Gastrocnemius medialis (tissue), 4 donors: ENCODE results near the gene TJP2. TPM values are rescaled to one million over a fixed set of nuclear protein-coding genes. Genes with fewer than 3 reads are reported as not detected.
A peak's percentile ranks its signal among the peaks of the same experiment; 100 is the strongest.

ENCODE experiments used
- ATAC-seq, 2 donors: fragments of 150-250 bp; one replicate each; pipeline ENCODE4 v1.9.1; 2016
- DNase-seq, 2 donors: peaks; one replicate each; pipeline ENCODE4 v3.0.0-alpha.2; 2019
- H3K27ac ChIP-seq, 4 donors: fragments of 200-600 bp; sonication (generic); 1 replicate in 1 of 4; 2 replicates in 3 of 4; pipeline ENCODE4 v1.5.1; 2016 to 2018; ENCODE audit warnings: mild to moderate bottlenecking in 2 of 4, moderate library complexity in 1 of 4
- H3K27me3 ChIP-seq, 3 donors: fragments of 200-600 bp; sonication (generic) in 2 of 3; 1 replicate in 1 of 3; 2 replicates in 2 of 3; pipeline versions ENCODE4 v1.5.1 to v1.6.0; 2016 to 2019; ENCODE audit warnings: mild to moderate bottlenecking in 1 of 3, moderate library complexity in 1 of 3
- H3K36me3 ChIP-seq, 2 donors: fragments of 200-600 bp; sonication (generic) in 1 of 2; one replicate each; pipeline ENCODE4 v1.5.1; 2017 to 2018
- H3K4me1 ChIP-seq, 2 donors: fragments of 200-600 bp; sonication (generic) in 1 of 2; one replicate each; pipeline ENCODE4 v1.5.1; 2016 to 2017; ENCODE audit warnings: mild to moderate bottlenecking in 2 of 2
- H3K4me3 ChIP-seq, 4 donors: fragments of 200-600 bp; sonication (generic) in 3 of 4; 1 replicate in 1 of 4; 2 replicates in 3 of 4; pipeline ENCODE4 v1.5.1; 2016 to 2019; ENCODE audit warnings: mild to moderate bottlenecking in 2 of 4
- H3K9me3 ChIP-seq, 3 donors: fragments of 200-600 bp; sonication (generic) in 2 of 3; 1 replicate in 1 of 3; 2 replicates in 2 of 3; pipeline ENCODE4 v1.5.1; 2016 to 2019
- POLR2A ChIP-seq, 2 donors: fragments of 450-650 bp; IDR thresholded peaks; one replicate each; pipeline ENCODE4 v1.6.1; 2017; ENCODE audit warnings: antibody characterized with exemption in 2 of 2, mild to moderate bottlenecking in 2 of 2, moderate library complexity in 2 of 2
- in situ Hi-C, 4 donors: fragments of 200-750 bp; cut with MboI; loops; one replicate each; pipeline versions ENCODE4 v1.15.0 to v1.8.0; 2017; ENCODE audit warnings: low sequenced_read_pairs in 4 of 4
- intact Hi-C: fragments of 100-400 bp; cut with DNase I; formaldehyde crosslinking; loops from one replicate; pipeline ENCODE4 v1.15.1; 2023; ENCODE audit warnings: low total_unique reads
- total RNA-seq, 4 donors: library from RNA; depleted of rRNA; stranded (reverse); fragments of >200 nt; gene quantifications; one replicate each; pipeline versions ENCODE4 v1.1.0 to v1.2.3, GENCODE V29; 2016
- TF ChIP-seq, protein P1 (sequence below), 5 experiments: fragments of 450-650 bp in 3 of 5; fragments of 200-600 bp in 2 of 5; sonication (generic) in 2 of 5; IDR thresholded peaks in 4 of 5; conservative IDR thresholded peaks in 1 of 5; 1 replicate in 4 of 5; 2 replicates in 1 of 5; pipeline ENCODE4 v1.5.1; 2016 to 2019; ENCODE audit warnings: antibody characterized with exemption in 5 of 5, mild to moderate bottlenecking in 3 of 5, moderate library complexity in 3 of 5

The TJP2 gene
- total RNA-seq, 4 donors from 2014 or later = 10.5 to 23.1 (median 17.6) TPM

- H3K4me1 ChIP-seq = peaks cover 5 to 15% of the 10 kb centered on the region in 2 donors
Measured at GRCh38 chr9:69178583-69179011, 4.5 kb downstream of the TJP2 start.

GRCh38 chr9:69179037-69179436, 5.0 kb downstream of the TJP2 start:
- Histone ChIP-seq H3K9me3 (no peaks in the 10 kb centered on the region), H3K4me1 (peaks cover 5 to 15% of the 10 kb centered on the region in 2 donors), H3K27me3 (no peaks in the 10 kb centered on the region), H3K4me3 (no peak overlapping the region), H3K27ac (no peak overlapping the region), H3K36me3 (no peaks in the 10 kb centered on the region)
- TF ChIP-seq POLR2A (IDR thresholded peaks at IDR 0.05) = no peak
- TF ChIP-seq, protein P1, sequence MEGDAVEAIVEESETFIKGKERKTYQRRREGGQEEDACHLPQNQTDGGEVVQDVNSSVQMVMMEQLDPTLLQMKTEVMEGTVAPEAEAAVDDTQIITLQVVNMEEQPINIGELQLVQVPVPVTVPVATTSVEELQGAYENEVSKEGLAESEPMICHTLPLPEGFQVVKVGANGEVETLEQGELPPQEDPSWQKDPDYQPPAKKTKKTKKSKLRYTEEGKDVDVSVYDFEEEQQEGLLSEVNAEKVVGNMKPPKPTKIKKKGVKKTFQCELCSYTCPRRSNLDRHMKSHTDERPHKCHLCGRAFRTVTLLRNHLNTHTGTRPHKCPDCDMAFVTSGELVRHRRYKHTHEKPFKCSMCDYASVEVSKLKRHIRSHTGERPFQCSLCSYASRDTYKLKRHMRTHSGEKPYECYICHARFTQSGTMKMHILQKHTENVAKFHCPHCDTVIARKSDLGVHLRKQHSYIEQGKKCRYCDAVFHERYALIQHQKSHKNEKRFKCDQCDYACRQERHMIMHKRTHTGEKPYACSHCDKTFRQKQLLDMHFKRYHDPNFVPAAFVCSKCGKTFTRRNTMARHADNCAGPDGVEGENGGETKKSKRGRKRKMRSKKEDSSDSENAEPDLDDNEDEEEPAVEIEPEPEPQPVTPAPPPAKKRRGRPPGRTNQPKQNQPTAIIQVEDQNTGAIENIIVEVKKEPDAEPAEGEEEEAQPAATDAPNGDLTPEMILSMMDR (IDR thresholded peaks at IDR 0.05 in 4 of 5, conservative IDR thresholded peaks at IDR 0.05 in 1 of 5) = no peak
- in situ Hi-C loops (loop anchor here in 1 of 4 donors (10.0 kb wide), 1 partner anchor 64 kb away; no protein-coding TSS in a partner anchor), intact Hi-C loops (loop anchor here (5.0 to 10.0 kb wide), 2 partner anchors 148 to 586 kb away; partner anchors contain the start of genes ENTREP1 and PTAR1)
- no peak for ATAC-seq
- DNase-seq = no peak

More at GRCh38 chr9:69178583-69179011, 4.5 kb downstream of the TJP2 start:
- ATAC-seq (no peak), DNase-seq (no peak)
- Histone ChIP-seq H3K36me3 (no peaks in the 10 kb centered on the region), H3K9me3 (no peaks in the 10 kb centered on the region), H3K27ac (no peak overlapping the region), H3K27me3 (no peaks in the 10 kb centered on the region), H3K4me3 (no peak overlapping the region)
- TF ChIP-seq, protein P1 (IDR thresholded peaks at IDR 0.05 in 4 of 5, conservative IDR thresholded peaks at IDR 0.05 in 1 of 5) = no peak
- no peak for TF ChIP-seq POLR2A (IDR thresholded peaks at IDR 0.05)
- intact Hi-C loops = loop anchor here (5.0 to 10.0 kb wide), 2 partner anchors 149 to 586 kb away; partner anchors contain the start of genes ENTREP1 and PTAR1
- in situ Hi-C loops = loop anchor here in 1 of 4 donors (10.0 kb wide), 1 partner anchor 64 kb away; no protein-coding TSS in a partner anchor

DNA sequence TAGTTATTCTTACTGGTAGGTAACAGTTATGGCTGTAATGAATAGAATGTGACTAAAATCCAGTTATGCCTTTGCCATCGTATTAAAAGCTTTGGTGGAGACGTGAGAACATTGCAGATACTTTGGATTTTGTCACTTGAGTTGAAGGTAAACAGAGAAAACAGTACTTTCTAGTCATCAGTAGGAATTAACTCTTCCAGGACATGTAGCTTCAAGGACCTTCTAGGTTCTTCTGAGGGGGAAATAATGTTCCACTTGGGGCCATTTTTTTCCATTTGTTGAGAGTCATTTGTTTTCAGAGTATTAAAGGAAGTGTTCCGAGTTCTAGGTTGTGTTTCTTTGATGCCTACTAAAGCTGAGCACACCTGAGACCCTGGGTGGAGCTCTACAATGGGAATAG, 6.1 kb downstream of the TJP2 start:
- TF ChIP-seq, protein P1 (IDR thresholded peaks at IDR 0.05 in 4 of 5, conservative IDR thresholded peaks at IDR 0.05 in 1 of 5) = no peak
- no peak for TF ChIP-seq POLR2A (IDR thresholded peaks at IDR 0.05)
- DNase-seq (no peak), ATAC-seq (no peak)
- H3K27ac ChIP-seq = peak overlapping the region in 3 of 4 donors; percentile 49 to 66 (median 53)
- H3K27me3 ChIP-seq = no peaks in the 10 kb centered on the region
- in situ Hi-C loops (no loop called here), intact Hi-C loops (no loop called here)
- H3K4me1 ChIP-seq = peaks cover 5 to 15% of the 10 kb centered on the region in 2 donors
- H3K4me3 ChIP-seq = no peak overlapping the region
- H3K9me3 ChIP-seq = no peaks in the 10 kb centered on the region
- no peaks in the 10 kb centered on the region for H3K36me3 ChIP-seq

DNA sequence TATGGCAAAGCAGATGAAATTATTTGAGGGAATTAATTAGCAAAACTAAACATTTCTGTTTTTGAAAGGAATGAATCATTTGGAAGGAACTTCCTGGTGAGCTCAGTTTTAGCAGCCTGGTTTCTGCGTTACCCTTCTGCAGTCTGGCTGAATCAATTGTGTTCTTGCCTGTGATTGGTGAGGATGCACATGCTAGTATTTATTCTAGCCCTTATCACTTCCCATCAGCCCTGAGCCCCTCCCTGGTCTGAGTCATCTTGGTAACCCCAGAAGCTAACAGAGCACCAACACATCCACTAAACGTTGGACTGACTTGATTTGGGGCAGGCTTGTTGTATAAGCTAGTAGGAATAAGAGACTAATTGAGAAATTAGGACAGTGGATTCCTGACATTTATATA, 6.6 kb downstream of the TJP2 start:
- H3K36me3 ChIP-seq = no peaks in the 10 kb centered on the region
- no peak overlapping the region for H3K4me3 ChIP-seq
- in situ Hi-C loops = no loop called here
- no peaks in the 10 kb centered on the region for H3K27me3 ChIP-seq
- intact Hi-C loops = no loop called here
- ATAC-seq = peak; percentile 58 to 69
- H3K4me1 ChIP-seq = peaks cover 5 to 11% of the 10 kb centered on the region in 2 donors
- H3K9me3 ChIP-seq = no peaks in the 10 kb centered on the region
- no peak for DNase-seq
- H3K27ac ChIP-seq = peak overlapping the region in 3 of 4 donors; percentile 49 to 66 (median 53)
- TF ChIP-seq, protein P1 (IDR thresholded peaks at IDR 0.05 in 4 of 5, conservative IDR thresholded peaks at IDR 0.05 in 1 of 5) = no peak
- no peak for TF ChIP-seq POLR2A (IDR thresholded peaks at IDR 0.05)
